GM20431 (cell line): ENCODE results near the gene VSIG8.

Experiments
- in situ Hi-C: fragments of 300-500 bp; cut with MseI, MboI; formaldehyde crosslinking; loops from one replicate; pipeline ENCODE4 v1.15.0; 2020; ENCODE audit warnings: low sequenced_read_pairs; ENCODE audit not compliant: unreplicated experiment

Gene VSIG8

GRCh38 chr1:159889202-159889601 lies 26.7 kb upstream of the VSIG8 start:
- in situ Hi-C loops: no loop called here

DNA sequence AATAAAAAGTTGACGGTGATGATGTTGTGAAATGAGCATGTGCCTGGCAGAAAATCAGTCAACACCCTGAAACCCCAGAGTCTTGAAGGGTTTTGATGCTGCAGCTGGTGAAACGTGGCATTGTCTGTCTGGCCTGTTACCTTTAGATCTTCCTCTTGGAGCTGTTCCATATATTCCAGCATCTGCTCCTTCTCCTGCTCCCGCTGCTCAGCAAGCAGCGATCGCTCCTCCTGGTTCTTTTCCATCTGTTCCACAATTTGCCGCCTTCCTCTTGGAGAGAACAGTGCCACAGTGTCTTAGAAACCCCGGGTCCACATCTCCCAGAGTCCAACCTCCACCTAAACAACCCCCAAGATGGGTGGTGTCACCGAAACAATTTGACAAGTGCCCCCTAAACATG lies 21.8 kb upstream of the VSIG8 start:
- in situ Hi-C loops: no loop called here

GRCh38 chr1:159883134-159883533 lies 20.7 kb upstream of the VSIG8 start:
- in situ Hi-C loops: no loop called here

DNA sequence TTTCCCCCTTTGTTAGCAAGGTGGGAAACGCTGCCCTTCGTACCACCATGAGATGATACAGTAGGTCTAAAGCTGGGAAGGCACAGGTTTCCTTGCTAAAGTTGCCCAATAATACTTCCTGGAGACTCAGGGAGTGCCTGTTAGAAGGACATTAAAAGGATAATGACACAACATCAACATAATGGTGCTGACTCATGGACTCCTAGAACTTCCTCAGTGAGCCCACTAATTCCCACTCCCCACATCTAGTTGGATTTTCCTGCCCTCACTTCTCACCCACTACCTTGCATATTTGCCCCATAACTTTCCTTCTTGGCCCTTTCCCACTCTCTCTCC lies 20.0 kb upstream of the VSIG8 start:
- in situ Hi-C loops: no loop called here

GRCh38 chr1:159881622-159882526 lies 19.4 kb upstream of the VSIG8 start:
- in situ Hi-C loops: no loop called here

DNA sequence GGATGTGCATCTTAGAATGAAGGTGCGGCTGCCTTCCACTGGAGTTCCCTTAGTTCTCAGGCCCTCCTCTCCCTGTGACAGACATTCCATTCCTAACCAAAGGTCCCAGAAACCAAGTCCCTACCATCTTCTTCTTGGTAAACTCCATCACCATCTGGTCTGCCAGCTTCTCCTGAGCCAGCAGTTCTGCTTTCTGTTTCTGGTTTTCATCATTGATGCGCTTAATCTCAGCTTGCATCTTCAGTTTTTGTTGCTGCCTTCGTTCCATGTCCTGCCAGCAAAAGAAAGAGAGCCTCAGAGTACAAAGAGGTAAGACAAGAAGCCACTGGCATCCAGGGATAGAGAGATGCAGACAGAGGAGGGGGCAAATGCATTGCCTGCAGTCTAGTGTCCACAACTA lies 18.0 kb upstream of the VSIG8 start:
- in situ Hi-C loops: no loop called here

DNA sequence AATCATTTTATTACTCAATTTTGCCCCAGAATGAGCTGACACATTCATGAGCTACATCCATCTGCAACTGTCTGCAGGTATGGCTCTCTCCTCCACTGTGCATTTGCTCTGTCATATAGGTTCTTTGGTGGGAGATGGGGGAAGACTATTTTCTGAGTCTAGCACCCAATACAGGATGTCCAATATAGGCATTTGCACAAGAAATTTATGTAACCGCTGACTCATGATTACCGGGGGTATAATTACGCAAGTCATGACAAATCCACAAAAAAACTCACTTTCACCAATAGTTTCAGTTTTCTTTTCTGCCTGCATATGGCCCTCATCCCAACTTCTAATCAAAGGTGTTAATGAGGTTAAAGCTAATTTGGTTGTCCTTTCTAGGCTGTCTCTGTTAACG lies 17.5 kb upstream of the VSIG8 start:
- in situ Hi-C loops: no loop called here

- in situ Hi-C loops: no loop called here
Observed at GRCh38 chr1:159879136-159879535, 16.7 kb upstream of the VSIG8 start.

DNA sequence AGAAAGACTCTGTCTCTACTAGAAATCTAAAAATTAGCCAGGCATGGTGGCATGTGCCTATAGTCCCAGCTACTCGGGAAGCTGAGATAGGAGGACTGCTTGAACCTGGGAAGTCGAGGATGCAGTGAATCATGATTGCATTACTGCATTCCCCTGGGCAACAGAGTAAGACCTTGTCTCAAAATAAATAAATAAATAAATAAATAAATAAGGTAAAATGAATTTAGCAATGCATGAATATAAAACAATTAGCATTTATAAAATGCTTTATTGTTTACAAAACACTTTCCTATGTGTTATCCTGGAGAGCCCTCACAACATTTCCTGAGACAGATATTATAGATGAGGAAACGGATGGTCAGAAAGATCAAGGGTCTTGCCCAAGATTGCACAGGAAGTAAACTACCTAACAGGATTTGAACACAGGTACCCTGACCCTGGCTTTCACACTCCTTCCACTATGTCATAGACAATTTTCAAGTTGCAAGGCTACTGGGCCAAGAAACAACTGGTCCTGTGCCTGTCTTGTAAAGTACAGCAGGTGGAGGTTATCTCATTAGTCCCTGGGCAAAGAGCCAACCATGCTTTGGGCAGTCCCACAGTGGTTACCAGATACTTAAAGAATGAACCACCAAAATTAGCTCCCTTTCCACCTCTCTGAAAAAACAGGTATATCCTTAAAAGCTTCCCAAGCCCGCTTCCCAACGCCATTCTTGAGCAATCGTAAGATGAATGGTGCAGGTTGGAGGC lies 15.4 kb upstream of the VSIG8 start:
- in situ Hi-C loops: no loop called here

- in situ Hi-C loops: no loop called here
Observed at GRCh38 chr1:159873530-159874143, 11.2 kb upstream of the VSIG8 start.

GRCh38 chr1:159872891-159873290 lies 10.4 kb upstream of the VSIG8 start:
- in situ Hi-C loops: no loop called here

- in situ Hi-C loops: no loop called here
Observed at GRCh38 chr1:159870704-159871103, 8.2 kb upstream of the VSIG8 start.

DNA sequence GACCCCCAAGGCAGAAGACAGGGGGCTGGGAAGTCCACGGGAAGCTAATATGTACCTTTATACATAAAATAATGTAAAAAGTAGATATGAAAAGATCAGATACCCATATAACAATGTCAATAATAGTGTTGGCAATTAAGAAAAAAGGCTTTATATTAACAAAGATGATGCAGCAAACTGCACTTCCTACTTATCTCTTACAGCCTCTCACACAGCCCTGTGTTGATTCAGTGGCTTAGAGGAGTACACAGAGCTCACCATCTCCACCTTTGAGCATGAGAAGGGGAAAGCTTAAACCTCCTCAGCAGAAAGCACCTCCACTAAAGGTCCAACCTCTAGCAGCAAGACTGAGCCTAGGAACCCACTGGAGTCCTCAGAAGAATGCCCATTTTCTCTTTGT lies 7.2 kb upstream of the VSIG8 start:
- in situ Hi-C loops: no loop called here

DNA sequence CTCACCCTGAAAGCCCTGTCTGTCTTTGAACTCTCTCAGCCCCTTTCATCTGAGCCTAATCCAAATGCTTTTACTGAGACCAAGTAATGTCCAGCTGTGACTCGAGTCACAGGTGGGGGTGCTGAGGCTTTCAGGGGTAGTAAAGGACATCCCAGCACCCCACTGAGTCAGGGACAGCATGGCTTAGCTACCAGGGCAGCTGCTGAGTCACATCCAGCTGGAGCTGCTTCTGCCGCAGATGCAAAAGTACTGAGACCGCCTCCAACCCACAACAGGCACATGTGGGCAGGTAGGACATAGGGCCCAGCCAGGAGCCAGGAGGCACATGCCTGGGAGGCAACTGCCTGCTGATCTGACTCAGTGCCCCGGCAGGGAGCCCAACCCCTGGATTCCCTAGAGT lies 6.7 kb upstream of the VSIG8 start:
- in situ Hi-C loops: no loop called here

DNA sequence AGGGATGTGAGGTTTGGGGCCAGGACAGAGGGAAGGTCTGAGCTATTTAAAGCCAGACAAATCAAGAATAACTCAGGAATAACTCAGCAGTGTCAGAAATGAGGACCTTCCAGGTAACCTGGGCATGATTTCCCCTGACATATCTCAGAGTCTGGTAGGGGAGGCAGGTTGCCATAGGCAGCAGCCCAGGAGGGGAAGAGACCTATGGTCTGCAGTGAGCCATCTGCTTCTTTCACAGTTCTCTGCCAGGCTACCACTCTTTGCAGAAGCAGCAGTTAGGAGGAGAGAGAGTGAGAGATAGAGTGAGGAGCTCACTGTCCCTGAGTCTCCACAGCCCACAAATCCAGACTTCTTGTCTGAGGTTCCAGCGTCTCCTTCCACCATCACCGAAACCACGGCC lies 6.3 kb upstream of the VSIG8 start:
- in situ Hi-C loops: no loop called here

DNA sequence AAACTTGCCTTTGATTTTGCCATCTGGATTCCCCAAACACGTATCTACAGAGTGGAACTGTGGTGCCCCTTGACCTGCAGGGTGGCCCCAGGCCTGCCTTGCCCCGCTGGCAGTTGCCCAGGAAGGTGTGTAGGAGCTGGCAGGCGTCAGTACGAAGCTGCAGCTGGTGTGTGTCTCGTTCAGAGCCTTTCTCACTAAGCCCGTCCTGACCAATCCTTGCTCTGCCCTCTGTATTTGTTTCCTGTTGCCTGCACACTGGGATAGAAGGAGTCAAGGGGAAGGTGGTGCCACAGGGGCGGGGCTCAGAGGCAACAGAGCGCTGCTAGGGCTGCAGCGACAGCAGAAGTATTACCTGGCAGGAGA lies 5.2 kb upstream of the VSIG8 start:
- in situ Hi-C loops: no loop called here

- in situ Hi-C loops: no loop called here
Observed at GRCh38 chr1:159866905-159867663, 4.6 kb upstream of the VSIG8 start.

GRCh38 chr1:159866066-159866465 lies 3.6 kb upstream of the VSIG8 start:
- in situ Hi-C loops: no loop called here

DNA sequence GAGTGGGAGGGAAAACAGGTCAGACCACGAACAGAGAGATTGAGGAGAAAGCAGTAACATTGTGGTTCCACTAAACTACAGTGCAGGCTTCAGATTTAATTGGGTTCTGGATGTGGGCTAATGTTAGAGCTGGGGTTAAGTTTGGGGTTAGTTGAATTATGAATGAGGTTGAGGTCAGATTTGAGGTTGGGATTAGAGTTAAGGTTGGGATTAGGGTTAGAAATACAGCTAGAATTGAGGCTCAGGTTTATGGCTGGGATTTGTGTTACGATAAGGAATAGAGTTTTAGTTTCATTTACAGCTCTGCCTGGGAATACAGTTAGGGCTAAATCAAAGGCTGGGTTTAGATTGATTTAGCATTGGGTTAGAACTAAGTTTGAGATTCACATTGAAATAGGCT lies 1.8 kb upstream of the VSIG8 start:
- in situ Hi-C loops: no loop called here

DNA sequence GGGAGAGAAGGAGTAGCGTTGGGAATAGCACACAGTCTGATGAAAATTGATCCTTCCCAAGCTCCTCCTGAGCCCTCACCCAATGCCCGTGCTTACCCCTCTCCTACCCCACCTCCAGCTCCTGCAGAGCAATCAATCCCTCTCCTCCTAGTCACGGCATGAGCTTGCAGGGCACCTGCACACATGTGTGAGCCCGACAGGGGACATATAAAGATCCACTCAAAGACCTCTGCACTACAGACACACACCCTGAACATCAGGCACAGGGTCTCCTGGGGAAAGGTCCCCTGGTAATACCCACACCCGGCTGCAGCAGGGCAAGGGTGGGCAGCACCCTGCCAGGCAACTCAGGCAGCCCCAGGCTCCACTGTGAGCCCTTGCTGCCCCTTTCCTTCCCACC lies 426 bp downstream of the VSIG8 start:
- in situ Hi-C loops: no loop called here

DNA sequence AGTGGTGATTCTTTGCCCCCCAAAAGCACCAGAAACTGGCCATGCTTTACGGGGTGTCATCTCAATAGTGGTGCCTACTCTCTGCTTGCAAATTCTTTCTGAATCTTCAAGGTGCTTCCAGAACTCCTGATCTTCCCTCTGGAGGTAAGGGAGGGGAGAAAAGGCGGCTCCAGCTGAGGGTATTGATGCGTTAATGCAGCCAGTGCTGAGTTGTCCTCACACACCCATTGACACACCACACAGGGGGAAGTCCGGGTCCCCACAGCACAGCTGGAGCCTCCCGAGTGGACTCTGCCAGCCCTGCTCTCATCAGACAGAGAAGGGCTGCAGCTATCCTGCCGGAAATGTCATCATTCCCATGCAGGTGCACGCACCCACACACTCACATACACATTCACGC lies 1.2 kb downstream of the VSIG8 start:
- in situ Hi-C loops: no loop called here
